ENCODE data around the gene TDRD3. TPM values are rescaled to one million over a fixed set of nuclear protein-coding genes. Genes with fewer than 3 reads are reported as not detected.

Gene TDRD3
- total and polyA plus RNA-seq, 2 experiments from 2014 or later: 20.8 to 29.5 TPM

DNA sequence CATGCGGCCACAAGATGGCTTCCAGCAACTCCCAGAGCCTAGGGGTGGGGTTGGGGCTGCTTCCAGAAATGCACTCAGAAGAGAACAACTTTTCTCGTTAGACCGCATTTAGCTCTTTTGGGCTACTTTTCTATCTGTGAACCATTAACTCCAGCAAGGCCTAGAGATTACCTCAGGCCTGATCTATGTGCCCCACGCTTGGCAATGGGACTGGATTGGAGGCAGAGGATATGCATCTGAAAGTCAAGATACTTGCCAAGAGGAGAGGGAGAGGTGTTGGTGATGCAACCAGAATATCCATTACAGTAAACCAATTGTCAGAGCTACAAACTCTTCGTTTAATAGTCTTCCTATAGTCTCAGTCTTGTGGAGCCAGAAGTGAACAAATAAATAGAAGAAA lies 177.7 kb downstream of the TDRD3 start:
- TF ChIP-seq, protein P1, sequence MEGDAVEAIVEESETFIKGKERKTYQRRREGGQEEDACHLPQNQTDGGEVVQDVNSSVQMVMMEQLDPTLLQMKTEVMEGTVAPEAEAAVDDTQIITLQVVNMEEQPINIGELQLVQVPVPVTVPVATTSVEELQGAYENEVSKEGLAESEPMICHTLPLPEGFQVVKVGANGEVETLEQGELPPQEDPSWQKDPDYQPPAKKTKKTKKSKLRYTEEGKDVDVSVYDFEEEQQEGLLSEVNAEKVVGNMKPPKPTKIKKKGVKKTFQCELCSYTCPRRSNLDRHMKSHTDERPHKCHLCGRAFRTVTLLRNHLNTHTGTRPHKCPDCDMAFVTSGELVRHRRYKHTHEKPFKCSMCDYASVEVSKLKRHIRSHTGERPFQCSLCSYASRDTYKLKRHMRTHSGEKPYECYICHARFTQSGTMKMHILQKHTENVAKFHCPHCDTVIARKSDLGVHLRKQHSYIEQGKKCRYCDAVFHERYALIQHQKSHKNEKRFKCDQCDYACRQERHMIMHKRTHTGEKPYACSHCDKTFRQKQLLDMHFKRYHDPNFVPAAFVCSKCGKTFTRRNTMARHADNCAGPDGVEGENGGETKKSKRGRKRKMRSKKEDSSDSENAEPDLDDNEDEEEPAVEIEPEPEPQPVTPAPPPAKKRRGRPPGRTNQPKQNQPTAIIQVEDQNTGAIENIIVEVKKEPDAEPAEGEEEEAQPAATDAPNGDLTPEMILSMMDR (IDR thresholded peaks at IDR 0.05; ENCODE audit: low read depth, low read length): no peak
- Histone ChIP-seq H3K27ac (no peak overlapping the region), H3K4me1 (ENCODE audit: low read depth) (peaks cover 24% of the 10 kb centered on the region), H3K36me3 (no peaks in the 10 kb centered on the region), H3K27me3 (no peaks in the 10 kb centered on the region), H3K9me3 (ENCODE audit: low read depth) (no peaks in the 10 kb centered on the region), H3K4me3 (no peak overlapping the region)
- DNase-seq (ENCODE audit: low read depth in 1 of 2, low spot score in 1 of 2): no peak

DNA sequence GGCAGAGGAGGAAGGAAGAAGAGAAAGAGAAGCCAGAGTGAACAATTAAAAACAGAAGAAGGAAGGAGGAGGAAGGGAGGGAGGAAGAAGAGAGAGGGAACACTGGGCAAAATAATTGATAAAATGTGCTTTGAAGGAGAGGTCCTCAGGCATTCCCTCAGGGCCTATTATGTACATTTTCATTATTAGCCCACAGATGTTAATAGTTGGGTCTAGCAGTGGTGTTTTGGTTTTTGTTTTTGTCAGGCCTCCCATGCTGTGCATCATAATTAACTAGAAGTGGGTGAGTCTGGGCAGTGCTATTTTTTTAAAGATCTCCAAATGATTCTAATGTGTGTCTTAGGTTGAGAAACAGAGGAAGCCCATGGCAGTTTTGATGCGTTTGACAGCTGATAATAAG lies 178.1 kb downstream of the TDRD3 start:
- peaks cover 24% of the 10 kb centered on the region for H3K4me1 ChIP-seq (ENCODE audit: low read depth)
- TF ChIP-seq, protein P1 (IDR thresholded peaks at IDR 0.05; ENCODE audit: low read depth, low read length): no peak
- H3K27ac ChIP-seq: no peak overlapping the region
- DNase-seq (ENCODE audit: low read depth in 1 of 2, low spot score in 1 of 2): no peak
- no peaks in the 10 kb centered on the region for H3K36me3 ChIP-seq
- no peak overlapping the region for H3K4me3 ChIP-seq
- no peaks in the 10 kb centered on the region for H3K9me3 ChIP-seq (ENCODE audit: low read depth)
- H3K27me3 ChIP-seq: no peaks in the 10 kb centered on the region

DNA sequence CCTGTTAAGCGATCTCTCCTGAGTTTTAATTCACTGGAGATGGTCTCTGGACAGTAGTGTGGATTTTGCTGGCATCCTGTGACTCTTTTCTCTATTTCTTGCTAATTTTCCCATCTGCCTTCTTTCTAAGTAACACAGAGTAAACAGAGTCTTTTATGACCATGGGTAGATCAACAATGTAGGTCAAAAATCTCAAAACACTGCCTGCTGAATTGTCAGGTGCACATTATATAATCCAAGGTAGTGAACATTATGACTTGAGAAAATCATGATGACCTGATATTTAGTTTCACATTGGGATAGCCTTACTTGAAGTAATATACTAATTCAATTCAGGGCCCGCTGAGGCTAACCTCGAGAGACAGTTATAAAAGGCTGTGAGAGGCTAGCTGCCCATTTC lies 180.7 kb downstream of the TDRD3 start:
- TF ChIP-seq, protein P1 (IDR thresholded peaks at IDR 0.05; ENCODE audit: low read depth, low read length): no peak
- no peak for DNase-seq (ENCODE audit: low read depth in 1 of 2, low spot score in 1 of 2)
- no peak overlapping the region for H3K27ac ChIP-seq
- no peak overlapping the region for H3K4me3 ChIP-seq
- H3K9me3 ChIP-seq (ENCODE audit: low read depth): no peaks in the 10 kb centered on the region
- H3K4me1 ChIP-seq (ENCODE audit: low read depth): peaks cover 11% of the 10 kb centered on the region
- H3K27me3 ChIP-seq: no peaks in the 10 kb centered on the region
- no peaks in the 10 kb centered on the region for H3K36me3 ChIP-seq

DNA sequence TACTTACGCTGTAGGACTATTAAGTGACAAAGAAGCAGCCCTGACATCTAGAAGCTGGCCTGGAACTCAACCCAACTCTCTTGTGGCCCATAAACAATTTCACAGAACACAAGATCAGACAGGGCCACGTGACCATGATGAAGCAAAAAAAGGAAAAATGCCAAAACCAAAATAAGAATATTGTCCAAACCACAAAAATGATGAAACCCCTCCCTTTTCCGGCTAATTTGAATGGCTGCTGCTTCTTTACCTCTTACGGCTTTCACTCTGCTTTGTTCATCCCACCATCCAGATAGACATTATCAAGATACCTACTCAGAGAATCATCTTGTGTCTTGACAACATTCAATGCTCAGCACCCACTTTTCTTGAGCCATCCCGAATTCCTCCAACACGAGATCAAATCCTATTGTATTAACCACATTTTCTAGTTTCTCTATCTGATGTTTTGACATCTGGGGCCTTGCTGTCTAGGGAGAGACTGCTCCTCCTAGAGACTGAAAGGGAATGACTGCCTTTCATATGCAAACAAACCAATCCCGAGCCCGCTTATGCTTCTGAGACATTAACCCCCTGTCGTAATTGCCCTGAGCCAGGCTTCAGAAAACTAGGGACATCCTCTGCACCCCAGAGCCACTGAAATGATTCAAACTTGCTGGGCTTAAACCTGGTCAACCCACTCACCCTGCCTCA lies 186.3 kb downstream of the TDRD3 start:
- TF ChIP-seq, protein P1 (IDR thresholded peaks at IDR 0.05; ENCODE audit: low read depth, low read length): peak; percentile 46
- no peaks in the 10 kb centered on the region for H3K27me3 ChIP-seq
- H3K9me3 ChIP-seq (ENCODE audit: low read depth): no peaks in the 10 kb centered on the region
- DNase-seq (ENCODE audit: low read depth in 1 of 2, low spot score in 1 of 2): peak in 1 of 2 donors; percentile 85
- no peak overlapping the region for H3K4me3 ChIP-seq
- no peak overlapping the region for H3K27ac ChIP-seq
- H3K36me3 ChIP-seq: no peaks in the 10 kb centered on the region
- H3K4me1 ChIP-seq (ENCODE audit: low read depth): no peaks in the 10 kb centered on the region

GRCh38 chr13:60583911-60584753 lies 187.1 kb downstream of the TDRD3 start:
- TF ChIP-seq, protein P1 (IDR thresholded peaks at IDR 0.05; ENCODE audit: low read depth, low read length): no peak
- peak in 1 of 2 donors; percentile 80 for DNase-seq (ENCODE audit: low read depth in 1 of 2, low spot score in 1 of 2)
- no peak overlapping the region for H3K27ac ChIP-seq

More at GRCh38 chr13:60583911-60584753, 187.1 kb downstream of the TDRD3 start:
- Histone ChIP-seq H3K36me3 (no peaks in the 10 kb centered on the region), H3K9me3 (ENCODE audit: low read depth) (no peaks in the 10 kb centered on the region), H3K4me3 (no peak overlapping the region), H3K27me3 (no peaks in the 10 kb centered on the region), H3K4me1 (ENCODE audit: low read depth) (no peaks in the 10 kb centered on the region)

All from cardiac muscle cell (in vitro differentiated cells and primary cell).